HepG2 (cell line): ENCODE results near the gene SPC24. TPM values are rescaled to one million over a fixed set of nuclear protein-coding genes. Genes with fewer than 3 reads are reported as not detected.

ENCODE experiments used
- CEBPB ChIP-seq: IDR thresholded peaks from 2 replicates; pipeline ENCODE4 v1.6.1; 2011; ENCODE audit warnings: low read depth, low read length, improper control_type of control experiment, borderline replicate concordance
- CTCF ChIP-seq: sonication (generic); formaldehyde crosslinking; IDR thresholded peaks from 2 replicates; pipeline ENCODE4 v1.5.0; 2020; ENCODE audit warnings: mild to moderate bottlenecking, missing genetic modification reagents, moderate library complexity
- HOXA3 ChIP-seq: sonication (generic); formaldehyde crosslinking; IDR thresholded peaks from 2 replicates; pipeline ENCODE4 v1.5.0; 2020; ENCODE audit warnings: missing genetic modification reagents
- MBNL3 ChIP-seq: fragments of 250-450 bp; sonication (Bioruptor Pico); conservative IDR thresholded peaks from 2 replicates; pipeline ENCODE4 v1.8.0; 2022; ENCODE audit warnings: mild to moderate bottlenecking, inconsistent platforms
- MLXIP ChIP-seq: sonication (generic); formaldehyde crosslinking; IDR thresholded peaks from 2 replicates; pipeline ENCODE4 v1.9.0; 2021; ENCODE audit warnings: missing genetic modification reagents, borderline replicate concordance
- POLR2G ChIP-seq: fragments of 200-400 bp; formaldehyde crosslinking; IDR thresholded peaks from 2 replicates; pipeline ENCODE4 v1.6.1; 2018; ENCODE audit warnings: mild to moderate bottlenecking, low read depth, low read length, moderate library complexity
- SP140L ChIP-seq: sonication (generic); formaldehyde crosslinking; IDR thresholded peaks from 2 replicates; pipeline ENCODE4 v1.4.0; 2020; ENCODE audit warnings: missing genetic modification reagents, borderline replicate concordance
- TSC22D2 ChIP-seq: sonication (generic); formaldehyde crosslinking; IDR thresholded peaks from 2 replicates; pipeline ENCODE4 v1.5.1; 2020; ENCODE audit warnings: missing genetic modification reagents, mild to moderate bottlenecking, borderline replicate concordance
- UBTF ChIP-seq: sonication (generic); formaldehyde crosslinking; IDR thresholded peaks from 2 replicates; pipeline ENCODE4 v1.4.0; 2020; ENCODE audit warnings: mild to moderate bottlenecking, missing genetic modification reagents
- ZBTB7B ChIP-seq: sonication (generic); formaldehyde crosslinking; IDR thresholded peaks from 2 replicates; pipeline ENCODE4 v1.4.0; 2020; ENCODE audit warnings: missing genetic modification reagents
- ZFP82 ChIP-seq: sonication (generic); formaldehyde crosslinking; IDR thresholded peaks from 2 replicates; pipeline ENCODE4 v1.5.1; 2020; ENCODE audit warnings: mild to moderate bottlenecking, missing genetic modification reagents, borderline replicate concordance
- ZNF329 ChIP-seq: sonication (generic); formaldehyde crosslinking; IDR thresholded peaks from 2 replicates; pipeline ENCODE4 v1.9.0; 2021; ENCODE audit warnings: low read depth, mild to moderate bottlenecking, missing genetic modification reagents
- ZNF577 ChIP-seq: sonication (generic); formaldehyde crosslinking; IDR thresholded peaks from 2 replicates; pipeline ENCODE4 v1.4.0; 2020; ENCODE audit warnings: mild to moderate bottlenecking, low read depth, missing genetic modification reagents, borderline replicate concordance
- ZNF607 ChIP-seq: sonication (generic); formaldehyde crosslinking; IDR thresholded peaks from 2 replicates; pipeline ENCODE4 v1.5.1; 2020; ENCODE audit warnings: missing genetic modification reagents, mild to moderate bottlenecking, borderline replicate concordance
- ZNF670 ChIP-seq: sonication (generic); formaldehyde crosslinking; IDR thresholded peaks from 2 replicates; pipeline ENCODE4 v1.8.0; 2022; ENCODE audit warnings: mild to moderate bottlenecking, missing genetic modification reagents, borderline replicate concordance
- ZNF737 ChIP-seq: sonication (generic); formaldehyde crosslinking; IDR thresholded peaks from 2 replicates; pipeline ENCODE4 v1.5.0; 2020; ENCODE audit warnings: missing genetic modification reagents, mild to moderate bottlenecking, borderline replicate concordance
- ZNF740 ChIP-seq: sonication (generic); formaldehyde crosslinking; IDR thresholded peaks from 2 replicates; pipeline ENCODE4 v1.4.0; 2020; ENCODE audit warnings: missing genetic modification reagents
- ZNF790 ChIP-seq: sonication (generic); formaldehyde crosslinking; IDR thresholded peaks from 2 replicates; pipeline ENCODE4 v1.8.0; 2022; ENCODE audit warnings: missing genetic modification reagents, mild to moderate bottlenecking, borderline replicate concordance
- ZUFSP ChIP-seq: sonication (generic); formaldehyde crosslinking; IDR thresholded peaks from 2 replicates; pipeline ENCODE4 v1.9.0; 2021; ENCODE audit warnings: missing genetic modification reagents, mild to moderate bottlenecking, borderline replicate concordance
- polyA plus RNA-seq, 8 experiments: library from polyadenylated mRNA; depleted of rRNA in 3 of 8; stranded (reverse) in 7 of 8; unstranded in 1 of 8; fragments of >200 nt; fragmentation: Illumina TruSeq in 4 of 8; extraction: Trizol in 4 of 8; gene quantifications; 2 replicates each; pipeline versions ENCODE4 v1.2.1 to v1.2.3, GENCODE V29; 2011 to 2016; ENCODE audit warnings: low read depth in 4 of 8, missing spikeins in 1 of 8, mixed read lengths in 1 of 8; ENCODE audit not compliant: insufficient read depth in 1 of 8
- total RNA-seq, 5 experiments: library from RNA; depleted of rRNA; stranded (reverse); fragments of >200 nt; fragmentation: Illumina TruSeq; extraction: Trizol; gene quantifications; 2 replicates each; pipeline ENCODE4 v1.2.3, GENCODE V29; 2016; ENCODE audit warnings: low read depth in 1 of 5

SPC24 gene
- total and polyA plus RNA-seq, 2 of the 13 experiments (the other 11 are each of a cell fraction or from before 2014, with no cell fraction given) = 10.0 to 46.2 TPM

GRCh38 chr19:11130824-11131455 is 24.6 kb downstream of the SPC24 start (continued):
- TF ChIP-seq MBNL3 (CRISPR knock-in tag) (no peak), ZNF329 (0 out of 2 replicates have a peak, but pooled peaks have one; percentile 36), ZNF670 (no peak), SP140L (CRISPR knock-in tag) (no peak), ZFP82 (CRISPR knock-in tag) (no peak), ZNF737 (CRISPR knock-in tag) (no peak), HOXA3 (CRISPR knock-in tag) (peak; percentile 78; the same call in 1 of the 2 replicates), TSC22D2 (no peak), CEBPB (no peak), ZNF577 (CRISPR knock-in tag) (no peak), UBTF (CRISPR knock-in tag) (peak; percentile 54; the same call in 1 of the 2 replicates), ZNF790 (CRISPR knock-in tag) (no peak), ZBTB7B (CRISPR knock-in tag) (0 out of 2 replicates have a peak, but pooled peaks have one; percentile 21), ZNF607 (CRISPR knock-in tag) (0 out of 2 replicates have a peak, but pooled peaks have one; percentile 51), MLXIP (CRISPR knock-in tag) (no peak), ZUFSP (no peak), ZNF740 (no peak), POLR2G (peak; percentile 17; the same call in 1 of the 2 replicates), CTCF (peak; percentile 87)
